NT2/D1 (cell line): ENCODE data around the gene CYBRD1.

ENCODE experiments used
- YY1 ChIP-seq: IDR thresholded peaks from 2 replicates; pipeline ENCODE4 v1.6.1; 2011; ENCODE audit not compliant: insufficient read length, insufficient read depth
- ZNF274 ChIP-seq: IDR thresholded peaks from 2 replicates; pipeline ENCODE4 v1.6.1; 2011; ENCODE audit warnings: mild to moderate bottlenecking, low read depth, low read length

GRCh38 chr2:171492664-171493063 is 29.6 kb upstream of the CYBRD1 start:
- TF ChIP-seq ZNF274: no peak
- no peak for TF ChIP-seq YY1
